OCI-LY7 (cell line): ENCODE data around the gene CDKL5.

Source experiments
- EZH2phosphoT487 ChIP-seq: fragments of 200-600 bp; sonication (generic); IDR thresholded peaks from 2 replicates; pipeline ENCODE4 v1.6.1; 2018; ENCODE audit warnings: low read depth, borderline replicate concordance, mild to moderate bottlenecking, mixed run types, antibody characterized with exemption, low read length, moderate library complexity, mixed read lengths
- TF ChIP-seq, protein P1 (sequence below): fragments of 200-600 bp; sonication (generic); conservative IDR thresholded peaks from 2 replicates; pipeline ENCODE4 v1.5.1; 2014; ENCODE audit warnings: mild to moderate bottlenecking, antibody characterized with exemption, low read length, moderate library complexity, mixed read lengths

DNA sequence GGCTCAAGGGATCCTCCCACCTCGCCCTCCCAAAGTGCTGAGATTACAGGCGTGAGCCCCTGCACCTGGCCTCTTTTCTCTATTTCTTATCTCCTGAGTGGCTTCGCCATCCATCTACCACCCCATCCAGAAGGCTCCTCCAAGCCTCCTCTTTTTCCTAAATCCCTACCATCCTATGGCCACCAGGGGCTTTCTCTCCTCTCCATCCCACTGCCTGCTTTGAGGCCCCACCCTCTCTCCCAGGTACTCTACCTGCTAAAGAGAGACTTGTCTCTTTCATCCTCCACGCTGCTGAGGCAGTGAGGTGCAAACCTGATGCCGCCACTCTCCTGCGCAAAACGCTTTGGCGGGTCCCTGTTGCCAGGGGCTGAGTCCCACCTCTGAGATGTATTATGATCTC lies 239.5 kb downstream of the CDKL5 start:
- TF ChIP-seq, protein P1, sequence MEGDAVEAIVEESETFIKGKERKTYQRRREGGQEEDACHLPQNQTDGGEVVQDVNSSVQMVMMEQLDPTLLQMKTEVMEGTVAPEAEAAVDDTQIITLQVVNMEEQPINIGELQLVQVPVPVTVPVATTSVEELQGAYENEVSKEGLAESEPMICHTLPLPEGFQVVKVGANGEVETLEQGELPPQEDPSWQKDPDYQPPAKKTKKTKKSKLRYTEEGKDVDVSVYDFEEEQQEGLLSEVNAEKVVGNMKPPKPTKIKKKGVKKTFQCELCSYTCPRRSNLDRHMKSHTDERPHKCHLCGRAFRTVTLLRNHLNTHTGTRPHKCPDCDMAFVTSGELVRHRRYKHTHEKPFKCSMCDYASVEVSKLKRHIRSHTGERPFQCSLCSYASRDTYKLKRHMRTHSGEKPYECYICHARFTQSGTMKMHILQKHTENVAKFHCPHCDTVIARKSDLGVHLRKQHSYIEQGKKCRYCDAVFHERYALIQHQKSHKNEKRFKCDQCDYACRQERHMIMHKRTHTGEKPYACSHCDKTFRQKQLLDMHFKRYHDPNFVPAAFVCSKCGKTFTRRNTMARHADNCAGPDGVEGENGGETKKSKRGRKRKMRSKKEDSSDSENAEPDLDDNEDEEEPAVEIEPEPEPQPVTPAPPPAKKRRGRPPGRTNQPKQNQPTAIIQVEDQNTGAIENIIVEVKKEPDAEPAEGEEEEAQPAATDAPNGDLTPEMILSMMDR, result no peak
- TF ChIP-seq EZH2phosphoT487, result no peak
